Stimulated activated CD8-positive, alpha-beta memory T cell treated with anti-CD3 and anti-CD28 coated beads, Interleukin-7, amount 100 ng/mL, for 1 hour (primary cell): ENCODE results near the gene MAGI1.
"Not testable (repeated sequence)": the region's sequence is repeated elsewhere in the genome, so short reads cannot be mapped to it uniquely, and the experiment has no call there.

Experiments used
- DNase-seq, 2 donors: peaks; one replicate each; pipeline ENCODE4 v3.0.0-alpha.2; 2020; ENCODE audit warnings: low read depth in 2 of 2

Gene MAGI1

DNA sequence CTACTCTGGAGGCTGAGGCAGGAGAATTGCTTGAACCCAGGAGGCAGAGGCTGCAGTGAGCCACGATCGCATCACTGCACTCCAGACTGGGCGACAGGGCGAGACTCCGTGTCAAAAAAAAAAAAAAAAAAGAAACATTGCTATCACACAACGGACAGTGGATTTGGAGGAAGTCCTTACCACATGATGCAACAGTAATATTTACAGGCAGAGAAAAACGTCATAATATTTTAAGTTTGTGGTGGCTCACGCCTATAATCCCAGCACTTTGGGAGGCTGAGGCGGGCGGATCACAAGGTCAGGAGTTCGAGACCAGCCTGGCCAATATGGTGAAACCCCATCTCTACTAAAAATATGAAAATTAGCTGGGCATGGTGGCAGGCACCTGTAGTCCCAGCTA, 473.0 kb downstream of the MAGI1 start:
- not testable (repeated sequence) for DNase-seq

DNA sequence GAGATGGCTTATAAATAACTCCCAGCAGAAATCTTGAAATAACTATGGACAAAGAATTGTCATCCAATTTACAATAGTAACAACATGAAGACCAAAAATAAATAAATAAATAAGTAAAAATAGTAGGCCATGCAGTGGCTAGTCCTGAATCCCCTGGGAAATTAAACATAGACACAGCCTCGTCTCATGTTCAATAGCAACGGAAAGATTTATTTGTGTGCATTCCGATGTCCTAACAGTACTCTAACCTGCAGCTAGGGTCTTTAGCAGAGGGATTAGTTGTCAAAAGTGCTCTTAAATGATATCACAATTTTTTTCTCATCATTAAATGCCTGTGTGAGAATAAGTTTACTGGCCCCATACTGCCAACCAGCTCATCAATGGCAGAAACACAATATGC, 474.2 kb downstream of the MAGI1 start:
- no peak for DNase-seq

DNA sequence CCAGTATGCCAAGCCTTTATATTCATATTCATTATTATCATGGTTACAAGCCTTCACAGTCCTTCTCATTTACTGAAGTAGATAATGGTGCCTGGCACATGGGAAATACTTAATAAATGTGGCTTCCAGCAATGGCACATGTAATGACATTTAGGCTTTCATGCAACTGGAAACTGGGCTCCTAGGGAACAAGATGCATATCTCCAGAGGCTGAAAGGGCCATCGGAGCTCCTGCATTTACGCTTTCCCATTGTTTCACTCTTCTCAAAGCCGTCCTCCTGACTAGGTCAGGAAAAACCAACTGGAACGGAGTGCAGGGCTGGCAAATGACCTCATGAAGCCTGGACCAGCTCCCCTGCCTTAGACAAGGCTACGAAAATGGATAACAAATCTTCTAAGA, 474.9 kb downstream of the MAGI1 start:
- DNase-seq = no peak

DNA sequence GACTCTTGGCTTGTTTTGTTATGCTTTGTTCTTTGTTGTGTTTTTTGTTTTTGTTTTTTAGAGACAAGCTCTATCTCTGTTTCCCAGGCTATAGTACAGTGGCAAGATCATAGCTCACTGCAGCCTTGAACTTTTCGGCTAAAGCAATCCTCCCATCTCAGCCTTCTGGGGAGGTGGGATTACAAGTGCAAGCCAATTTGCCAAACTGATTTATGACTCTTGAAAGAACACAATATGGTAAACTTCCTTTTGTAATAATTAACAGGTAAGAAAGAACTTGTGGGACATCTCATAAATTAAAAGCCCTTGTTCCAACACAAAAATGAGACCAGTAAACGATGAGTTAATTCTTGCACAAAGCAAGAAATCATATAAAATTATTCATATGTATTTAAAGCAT, 476.3 kb downstream of the MAGI1 start:
- no peak for DNase-seq

DNA sequence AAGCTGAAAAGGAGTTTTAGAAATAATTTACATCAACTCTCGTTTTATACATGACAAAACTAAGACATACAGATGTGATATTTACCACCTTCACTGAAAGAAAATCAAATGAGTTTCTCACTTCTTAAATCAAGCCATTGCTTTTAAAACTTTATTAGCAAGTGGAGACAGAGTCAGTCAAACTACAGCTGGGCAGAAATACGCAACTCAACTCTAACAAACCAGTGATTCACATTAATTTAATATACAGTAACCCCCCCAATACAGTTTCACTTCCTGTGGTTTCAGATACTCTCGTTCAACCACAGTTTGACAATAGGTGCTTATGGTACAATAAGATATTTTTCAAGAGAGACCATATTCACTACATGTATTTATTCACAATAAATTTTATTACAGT, 477.1 kb downstream of the MAGI1 start:
- no peak for DNase-seq

DNA sequence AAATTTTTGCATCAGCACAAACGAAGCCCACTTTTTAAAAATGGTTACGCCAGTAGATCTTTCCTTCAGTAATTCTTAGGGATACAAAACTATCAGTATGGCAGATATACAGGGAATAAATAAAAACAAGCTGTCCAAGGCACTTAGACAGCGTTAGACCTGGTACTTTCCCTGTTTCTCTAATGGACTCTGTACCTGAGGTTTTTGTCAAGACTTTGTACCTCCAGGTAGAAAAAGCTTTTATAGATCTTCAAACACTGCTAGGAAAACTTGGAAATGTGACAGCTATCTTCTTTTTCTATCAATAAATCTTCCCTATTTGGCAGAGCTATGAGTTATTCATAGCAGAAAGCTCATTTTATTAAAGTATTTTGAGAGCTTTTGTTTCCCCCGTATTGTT, 477.8 kb downstream of the MAGI1 start:
- no peak for DNase-seq

DNA sequence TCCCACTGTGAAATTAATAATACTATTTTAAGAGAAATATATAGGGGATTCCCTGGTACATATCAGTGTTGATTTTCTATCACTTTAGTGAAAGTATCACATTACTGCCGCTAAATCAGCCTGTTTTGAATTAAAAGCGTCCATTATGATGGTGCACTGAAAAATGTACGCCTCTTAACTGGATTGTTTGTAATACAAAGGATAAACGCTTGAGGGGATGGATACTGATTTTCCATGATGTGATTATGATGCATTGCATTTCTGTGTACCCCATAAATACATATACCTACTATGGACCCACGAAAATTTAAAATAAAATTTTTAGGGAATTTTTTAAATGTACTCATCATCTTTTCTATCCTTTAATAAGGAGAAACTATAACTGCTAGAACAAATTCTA, 478.6 kb downstream of the MAGI1 start:
- no peak for DNase-seq

DNA sequence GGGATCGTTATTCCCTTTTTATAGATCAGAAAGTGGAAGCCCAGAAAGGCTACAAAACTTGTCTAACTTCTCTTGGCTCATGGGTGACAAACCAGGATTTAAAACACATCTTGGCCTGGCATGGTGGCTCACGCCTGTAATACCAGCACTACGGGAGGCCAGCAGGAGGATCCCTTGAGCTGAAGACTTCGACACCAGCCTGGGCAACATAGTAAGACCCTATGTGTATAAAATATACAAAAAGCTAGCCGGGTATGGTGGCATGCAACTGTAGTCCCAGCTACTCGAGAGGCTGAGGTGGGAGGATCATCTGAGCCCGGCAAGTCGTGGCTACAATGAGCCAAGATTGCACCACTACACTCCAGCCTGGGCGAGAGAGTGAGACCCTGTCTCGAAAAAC, 479.1 kb downstream of the MAGI1 start:
- no peak for DNase-seq

DNA sequence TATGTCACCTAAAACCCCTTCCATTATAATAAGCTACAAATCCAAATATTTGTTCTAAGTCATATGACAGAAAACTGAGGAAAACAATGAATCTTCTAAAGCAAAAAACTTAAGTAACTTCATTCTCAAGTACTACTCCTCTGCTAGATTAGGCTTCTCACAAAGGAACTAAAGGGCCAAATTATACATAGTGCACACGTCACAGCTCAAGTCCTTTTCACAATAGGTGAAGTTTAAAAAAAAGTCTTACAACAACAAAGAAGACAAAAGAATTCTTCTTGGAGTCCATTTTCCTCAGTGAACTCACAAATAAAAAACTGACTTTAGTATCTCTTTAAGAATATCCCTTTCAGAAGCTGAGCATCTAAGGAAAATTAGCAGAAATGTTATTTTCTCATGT, 479.9 kb downstream of the MAGI1 start:
- no peak for DNase-seq

DNA sequence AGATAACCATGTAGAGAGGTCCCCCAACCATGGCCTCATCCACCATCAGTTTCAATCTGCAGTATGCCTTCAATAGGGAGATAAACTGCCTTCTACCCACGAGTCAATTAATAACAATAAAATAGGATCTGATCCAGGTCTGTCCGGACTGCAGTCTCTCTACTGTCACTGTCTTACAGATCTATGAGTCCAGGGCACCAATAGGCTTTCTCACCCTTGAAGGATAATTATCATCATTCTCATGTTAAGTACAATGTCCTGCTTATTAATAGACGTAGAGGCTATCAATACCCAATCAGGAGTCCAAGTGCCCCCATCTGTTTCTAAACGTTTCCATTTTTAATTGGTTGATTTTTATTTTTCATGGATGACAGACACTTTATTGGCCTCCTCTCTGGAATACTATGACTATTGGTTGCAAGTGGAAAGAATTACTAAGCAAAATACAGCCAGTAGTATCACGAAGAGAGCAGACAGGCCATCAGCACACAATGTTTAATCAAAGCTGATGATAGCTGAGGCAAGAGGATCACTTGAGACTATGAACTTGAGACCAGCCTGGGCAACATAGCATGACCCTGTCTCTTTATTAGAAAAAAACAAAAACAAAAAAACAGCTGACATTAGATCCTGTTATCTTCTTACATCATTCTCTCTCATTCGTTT, 480.7 kb downstream of the MAGI1 start:
- no peak for DNase-seq

DNA sequence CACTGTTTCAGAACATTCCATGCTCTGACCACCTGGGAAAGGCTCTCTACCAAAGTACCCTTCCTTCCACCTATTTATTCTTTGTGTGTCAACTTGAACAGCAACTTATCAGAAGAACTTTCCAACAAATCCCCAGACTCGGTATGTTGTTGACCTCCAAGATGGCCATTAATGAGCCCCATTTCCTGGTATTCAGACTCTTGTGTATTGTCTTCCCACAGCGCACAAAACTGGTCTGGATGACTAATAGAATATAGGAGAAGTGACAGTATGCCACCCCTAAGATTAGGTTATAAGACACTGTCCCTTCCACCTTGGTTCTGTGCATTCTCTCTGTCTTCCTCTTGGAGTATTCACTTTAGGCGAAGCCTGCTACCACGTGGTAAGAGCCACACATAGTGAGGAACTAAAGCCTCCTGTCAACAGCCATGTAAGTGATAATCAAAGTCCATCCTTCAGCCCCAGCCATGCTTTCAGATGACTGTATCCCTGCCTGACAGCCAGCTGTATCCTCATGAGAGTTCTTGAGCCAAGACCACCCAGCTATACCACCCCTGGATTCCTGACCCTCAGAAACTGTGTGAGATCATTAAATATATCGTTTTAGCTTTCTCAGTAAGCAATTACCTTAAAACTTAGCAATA, 481.7 kb downstream of the MAGI1 start:
- DNase-seq = no peak

DNA sequence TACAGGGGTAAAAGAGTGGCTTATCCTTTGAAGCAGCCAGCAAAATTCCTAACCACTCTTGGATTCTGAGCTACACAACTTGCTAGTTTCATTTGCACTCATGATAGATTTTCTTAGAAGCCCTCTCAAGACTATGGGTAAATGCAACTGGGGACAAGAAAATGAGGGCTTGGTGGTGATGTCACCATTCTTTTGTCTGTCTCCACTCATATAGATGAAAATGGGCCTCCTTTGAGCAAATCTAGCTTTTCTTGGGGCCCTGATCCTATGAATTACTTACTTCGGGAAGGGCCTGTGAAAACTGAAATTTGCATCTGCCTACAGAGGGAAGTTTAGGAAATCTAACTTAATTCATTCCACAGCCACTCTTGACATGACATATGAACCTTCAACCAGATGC, 486.3 kb downstream of the MAGI1 start:
- no peak for DNase-seq

DNA sequence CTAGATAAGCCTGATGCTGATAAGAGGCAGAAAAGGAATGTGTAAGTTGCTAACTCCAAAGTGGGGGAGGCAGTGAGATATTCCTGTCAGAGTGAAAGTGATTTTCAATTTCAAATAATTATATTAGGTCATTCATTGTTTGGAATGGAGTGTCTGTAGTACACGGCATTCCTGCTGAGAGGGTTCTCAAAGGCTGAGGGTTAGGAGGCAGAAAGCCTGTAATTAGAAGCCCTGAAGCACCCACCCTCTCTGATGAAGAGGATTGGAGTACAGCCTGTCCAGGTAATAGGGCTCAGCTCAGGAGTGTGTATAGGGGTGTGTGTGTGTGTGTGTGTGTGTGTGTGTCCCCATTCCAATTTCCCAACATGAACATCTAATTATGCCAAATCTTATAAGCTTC, 486.8 kb downstream of the MAGI1 start:
- no peak for DNase-seq

DNA sequence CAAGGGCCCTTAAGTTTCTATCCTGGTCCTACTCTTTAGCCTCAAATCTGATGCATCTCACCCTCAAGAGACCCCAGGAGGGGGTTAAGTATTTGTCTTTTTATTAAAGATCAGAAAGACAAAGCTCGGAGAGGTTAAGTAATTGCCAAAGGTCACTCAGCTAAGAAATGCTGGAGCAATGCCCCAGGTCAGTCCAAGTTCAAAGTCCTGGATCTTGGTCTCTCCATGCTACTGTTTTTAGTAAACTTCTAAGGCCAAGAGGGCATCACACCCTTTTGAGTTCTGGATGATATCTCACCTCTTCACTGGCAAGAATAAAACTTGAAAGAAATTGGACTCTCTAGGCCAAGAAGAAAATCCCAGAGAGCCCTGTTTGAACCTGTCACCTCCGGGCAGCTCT, 488.6 kb downstream of the MAGI1 start:
- no peak for DNase-seq

DNA sequence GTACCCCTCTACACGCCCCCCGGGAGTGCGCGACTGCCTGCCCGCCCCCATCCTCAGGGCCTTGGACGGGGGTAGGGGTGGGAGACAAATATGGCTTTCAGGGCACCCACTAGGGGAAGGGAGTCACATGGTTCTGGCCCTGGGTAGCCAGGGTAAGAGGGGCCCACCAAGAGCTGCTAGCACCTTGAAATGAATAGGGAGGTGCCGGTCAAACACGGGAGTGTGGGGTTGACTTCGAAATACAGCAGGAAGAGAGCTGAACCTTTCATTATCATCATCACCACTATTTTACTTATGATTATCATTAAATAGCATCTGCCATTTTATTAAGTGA, 489.1 kb downstream of the MAGI1 start:
- DNase-seq = no peak

DNA sequence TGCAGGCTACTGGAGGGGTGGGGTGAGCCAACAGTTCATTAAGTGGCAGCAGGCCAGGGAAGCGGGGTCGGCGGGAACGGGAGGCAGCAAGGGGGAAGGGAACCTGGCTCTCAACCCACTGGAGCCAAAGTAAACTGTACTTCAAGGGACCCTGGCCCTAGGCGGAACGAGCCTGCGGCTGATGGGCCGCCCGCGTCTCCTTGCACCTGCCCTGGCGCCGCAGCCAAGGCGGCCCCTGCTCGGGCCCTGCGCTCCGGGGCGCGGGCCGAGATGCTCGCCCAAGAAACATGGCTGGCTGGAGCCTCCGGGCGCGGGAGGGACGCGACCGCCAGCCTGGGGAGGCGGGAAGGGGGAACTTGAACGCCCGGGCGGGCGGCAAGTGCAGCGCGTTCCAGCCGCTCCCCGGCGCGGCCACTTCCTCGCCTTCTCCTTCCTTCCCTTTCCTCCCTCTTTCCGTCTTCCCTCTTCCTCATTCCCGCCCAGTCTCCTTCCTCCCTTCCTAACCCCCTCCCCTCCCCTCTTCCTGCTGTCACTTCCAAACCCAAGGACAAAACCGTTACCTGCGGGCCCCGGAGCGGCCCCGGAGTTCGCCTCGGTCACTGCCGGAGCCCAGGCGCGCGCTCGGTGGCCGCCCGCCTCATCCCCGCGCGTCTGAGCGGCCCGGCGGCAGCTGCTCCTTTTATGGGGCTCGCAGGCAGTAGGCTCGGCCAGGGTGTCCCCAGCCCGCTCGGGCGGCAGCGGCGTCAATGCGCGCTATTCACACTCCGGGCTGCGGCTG, 489.7 kb downstream of the MAGI1 start:
- no peak for DNase-seq

DNA sequence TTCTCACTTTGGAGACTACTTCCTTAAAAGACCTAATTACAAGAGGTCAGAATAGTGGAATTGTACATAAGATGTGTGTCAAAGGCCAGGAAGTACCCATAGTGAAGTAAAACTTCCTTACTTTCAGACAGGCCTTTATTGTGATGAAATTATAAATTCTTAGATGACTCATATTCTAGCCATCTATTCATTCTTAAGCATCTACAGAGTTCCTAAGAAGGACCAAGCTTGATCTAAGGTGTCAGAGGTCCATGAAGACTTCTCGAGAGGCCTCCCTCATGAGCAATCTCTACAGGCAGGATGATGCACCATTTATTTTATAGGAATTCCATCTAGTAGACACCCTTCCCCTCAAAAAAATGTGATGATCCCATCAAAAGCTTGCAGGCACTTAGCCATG, 493.3 kb downstream of the MAGI1 start:
- no peak for DNase-seq

DNA sequence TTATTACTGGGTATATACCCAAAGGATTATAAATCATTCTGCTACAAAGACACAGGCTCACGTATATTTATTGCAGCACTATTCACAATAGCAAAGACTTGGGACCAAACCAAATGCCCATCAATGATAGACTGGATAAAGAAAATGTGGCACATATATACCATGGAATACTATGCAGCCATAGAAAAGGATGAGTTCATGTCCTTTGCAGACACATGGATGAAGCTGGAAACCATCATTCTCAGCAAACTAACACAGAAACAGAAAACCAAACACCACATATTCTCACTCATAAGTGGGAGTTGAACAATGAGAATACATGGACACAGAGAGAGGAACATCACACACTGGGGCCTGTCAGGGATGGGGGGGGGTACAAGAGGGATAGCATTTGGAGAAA, 495.3 kb downstream of the MAGI1 start:
- DNase-seq = not testable (repeated sequence)

DNA sequence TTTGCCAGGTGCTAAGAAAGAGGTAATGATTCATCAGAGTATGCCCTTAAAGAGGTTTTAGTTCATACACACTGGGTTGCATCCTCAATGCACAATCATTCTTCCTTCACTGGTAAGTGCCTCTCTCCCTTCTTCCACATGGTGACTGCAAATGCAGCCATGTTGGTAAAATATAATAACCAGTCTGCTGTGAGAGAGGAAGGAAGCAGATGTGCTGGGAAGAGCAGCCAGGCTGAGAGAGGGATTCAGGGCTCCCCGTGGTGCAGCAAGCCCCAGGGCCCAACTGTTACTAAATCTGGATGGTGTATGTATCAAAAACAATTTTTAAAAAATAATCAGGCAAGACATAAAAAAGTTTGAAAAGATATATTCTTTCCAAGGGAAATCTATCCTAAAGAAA, 498.1 kb downstream of the MAGI1 start:
- no peak for DNase-seq

DNA sequence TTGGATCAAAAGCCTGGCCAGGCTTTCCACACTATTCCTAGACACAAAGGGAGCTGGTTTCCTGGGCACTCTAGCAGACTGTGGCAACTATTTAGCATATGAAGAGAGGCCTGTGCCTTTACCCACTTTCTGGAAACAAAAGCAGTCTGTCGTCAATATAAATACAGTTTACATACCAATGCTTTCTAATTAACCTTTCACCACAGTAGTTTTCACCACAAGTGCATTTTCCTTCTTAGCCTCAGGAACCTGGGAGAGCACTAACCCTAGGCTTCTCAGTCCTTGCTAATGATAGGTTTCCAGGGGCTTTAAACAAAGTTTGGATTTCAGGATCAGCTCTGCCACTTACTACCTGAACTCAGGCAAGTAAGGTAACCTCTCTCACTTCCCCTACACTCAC, 499.1 kb downstream of the MAGI1 start:
- no peak for DNase-seq

DNA sequence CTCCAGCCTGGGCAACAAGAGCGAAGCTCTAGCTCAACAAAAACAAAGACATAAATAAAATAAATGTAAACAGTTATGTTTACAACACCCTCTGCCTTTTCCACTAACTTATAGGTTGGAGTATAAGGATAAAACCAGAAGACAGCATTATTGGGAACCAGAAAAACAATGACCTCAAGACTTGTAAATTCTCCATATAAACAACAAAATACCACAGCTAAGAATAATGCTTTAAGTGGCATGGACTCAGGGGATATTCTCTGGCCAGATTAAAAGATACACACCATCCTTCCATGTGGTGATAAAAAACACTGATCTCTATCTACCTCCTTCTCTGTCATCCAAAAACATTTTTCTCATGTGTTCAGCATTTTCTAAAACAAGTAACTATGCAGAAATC, 500.6 kb downstream of the MAGI1 start:
- DNase-seq = no peak

DNA sequence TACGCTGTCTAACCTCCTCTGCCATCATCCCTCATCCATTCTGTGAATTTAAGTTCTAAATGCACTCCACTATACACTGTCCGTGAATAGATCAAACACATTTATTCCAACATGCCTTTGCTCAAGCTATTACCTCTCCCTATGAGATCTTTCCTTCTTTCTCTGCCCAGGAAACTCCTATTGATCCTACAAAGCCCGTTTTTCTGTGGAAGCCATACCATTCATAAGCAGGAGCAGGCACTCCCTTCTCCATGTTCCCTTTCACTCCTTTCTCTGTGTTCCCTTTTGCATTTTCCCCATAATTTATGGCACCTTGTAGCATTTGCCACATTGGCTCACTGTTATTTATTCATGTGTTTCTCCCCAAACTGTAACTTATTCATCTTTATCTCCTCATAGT, 501.6 kb downstream of the MAGI1 start:
- DNase-seq = no peak

DNA sequence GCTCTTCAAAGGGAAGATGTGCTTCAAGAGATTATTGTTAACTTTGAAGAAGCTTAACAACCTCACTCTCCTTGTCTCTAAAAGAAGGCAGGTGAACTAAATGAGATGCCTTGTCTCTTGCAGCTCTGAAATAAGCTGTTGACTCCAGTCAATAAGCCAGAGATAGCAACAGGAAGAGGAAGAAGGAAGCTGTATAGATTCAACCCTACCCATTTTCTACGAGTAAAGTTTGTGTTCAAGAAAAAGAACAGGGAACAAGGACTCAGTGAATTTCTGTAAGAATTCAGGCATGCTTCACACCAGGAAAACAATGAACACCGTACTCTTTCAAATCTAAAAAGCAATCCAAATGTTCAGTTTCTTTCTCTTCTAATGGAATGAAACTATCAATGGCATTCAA, 503.5 kb downstream of the MAGI1 start:
- no peak for DNase-seq
